LHCN-M2 (cell line): ENCODE data around the gene TMC1. TPM values are rescaled to one million over a fixed set of nuclear protein-coding genes. Genes with fewer than 3 reads are reported as not detected.

Experiments used
- DNase-seq: peaks from one replicate; pipeline ENCODE4 v3.0.0-alpha.2; 2012; ENCODE audit warnings: low read depth
- total RNA-seq: library from RNA; depleted of rRNA; stranded (reverse); fragments of >200 nt; gene quantifications from 2 replicates; pipeline ENCODE4 v1.2.3, GENCODE V29; 2014

Gene TMC1
- total RNA-seq, 1 experiment from 2014 or later: not detected

DNA sequence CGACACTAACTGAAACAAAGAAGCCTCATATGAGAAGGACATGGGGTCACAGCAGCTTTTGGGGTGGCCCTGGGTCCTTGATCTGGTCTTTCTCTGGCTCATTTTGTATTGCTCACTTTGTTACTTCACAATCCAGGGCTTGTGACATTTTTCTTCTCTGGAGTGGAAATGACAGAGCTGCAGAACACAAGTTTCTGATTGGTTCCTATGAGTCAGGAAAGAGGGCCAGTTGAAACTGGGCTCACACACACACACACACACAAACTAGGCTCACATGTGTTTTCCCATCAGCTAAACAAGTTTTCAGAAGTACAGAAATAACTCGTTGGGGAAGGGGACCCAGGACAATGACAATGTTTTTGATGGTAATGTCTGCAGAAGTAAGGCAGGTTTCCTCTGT lies 54.3 kb downstream of the TMC1 start:
- no peak for DNase-seq

DNA sequence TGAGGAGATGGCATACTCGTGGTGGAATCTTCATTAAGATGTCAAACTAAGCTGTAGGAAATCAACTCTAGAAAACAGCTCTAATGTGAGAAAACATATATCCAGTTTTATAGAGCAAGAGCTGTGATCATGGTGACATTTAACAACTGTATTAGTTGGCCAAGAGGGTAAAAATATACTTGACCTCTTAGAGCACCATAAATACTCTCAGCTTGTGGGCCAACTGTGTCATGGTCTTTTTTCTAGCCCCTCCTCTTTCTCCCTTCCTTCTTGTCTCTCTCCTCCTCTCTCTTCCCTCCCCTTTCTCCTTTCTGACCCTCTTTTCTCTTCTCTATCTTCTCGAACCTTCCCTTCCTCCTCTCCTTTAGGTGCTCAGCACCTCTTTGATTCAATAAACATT lies 54.7 kb downstream of the TMC1 start:
- no peak for DNase-seq

DNA sequence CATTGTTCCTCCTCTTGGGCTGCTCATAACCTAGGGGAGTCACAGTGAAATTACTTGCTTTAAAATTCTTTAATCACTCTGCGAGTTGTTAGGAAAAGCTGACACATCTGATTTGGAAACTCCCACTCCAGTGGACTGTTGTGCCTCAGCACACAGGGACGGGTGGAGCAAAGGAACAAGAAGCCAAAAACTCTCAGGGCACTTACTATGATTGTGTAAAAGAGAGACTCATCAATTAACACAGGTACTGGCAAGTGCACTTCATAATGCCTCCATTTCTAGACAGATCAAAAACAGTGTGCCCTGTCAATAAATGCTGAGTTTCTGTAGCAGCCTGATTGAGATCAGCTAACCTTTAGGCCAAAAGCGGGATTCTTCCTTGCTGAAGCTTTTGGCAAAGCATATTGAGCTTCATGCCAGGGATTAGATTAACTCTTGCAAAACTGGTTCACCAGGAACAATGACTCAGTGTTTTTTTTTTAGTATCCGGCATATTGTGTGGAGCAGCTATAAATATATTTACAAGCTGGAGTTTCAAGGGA lies 55.9 kb downstream of the TMC1 start:
- peak; percentile 83 for DNase-seq

DNA sequence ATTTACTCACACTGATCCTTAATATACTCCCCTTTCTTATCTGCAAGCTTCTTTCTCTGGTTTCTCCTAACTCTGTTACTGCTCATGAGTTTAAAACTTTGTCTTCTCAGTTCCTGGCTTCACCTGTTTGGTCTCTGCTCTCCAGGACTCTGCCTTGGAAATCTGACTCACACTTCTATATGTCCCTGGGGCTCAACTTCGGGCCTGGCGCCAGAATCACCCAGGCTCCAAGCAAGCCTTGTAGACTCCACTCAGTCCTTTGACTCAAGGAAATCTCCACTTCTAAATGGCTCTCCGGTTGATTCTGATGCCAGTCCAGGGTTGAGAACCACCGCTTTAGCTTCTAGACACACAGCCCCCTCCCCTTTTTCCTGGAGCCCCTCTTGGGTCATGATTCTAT lies 57.8 kb downstream of the TMC1 start:
- DNase-seq: peak; percentile 70

DNA sequence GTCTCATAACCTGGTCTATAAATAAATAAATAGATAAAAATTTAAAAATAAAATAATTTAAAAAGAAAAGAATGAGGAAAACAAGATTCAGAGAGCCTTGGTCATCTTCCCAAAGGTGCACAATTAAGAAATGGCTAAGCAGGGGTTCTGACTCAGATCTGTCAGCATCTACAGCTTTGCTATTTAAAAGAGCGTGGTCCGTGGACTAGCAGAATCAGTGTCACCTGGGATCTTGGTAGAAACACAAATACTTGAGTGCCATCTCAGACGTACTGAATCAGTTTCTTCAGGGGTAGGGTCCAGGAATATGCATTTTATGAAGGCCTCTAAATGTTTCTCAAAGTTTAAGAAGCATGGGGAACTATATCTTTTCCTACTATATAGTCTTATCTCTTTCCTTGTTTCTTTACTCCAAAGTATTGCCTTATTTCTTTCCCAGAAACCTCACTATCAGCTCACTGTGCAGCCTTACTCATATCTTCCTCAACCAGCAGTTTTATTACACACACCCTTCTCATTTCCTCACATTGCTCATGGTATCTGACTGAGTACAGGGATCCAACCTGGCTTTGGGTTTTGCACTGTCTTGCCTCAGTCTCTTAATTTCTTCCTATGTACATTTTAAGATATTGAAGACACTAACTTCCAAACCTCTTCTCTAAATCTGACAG lies 58.6 kb downstream of the TMC1 start:
- no peak for DNase-seq

DNA sequence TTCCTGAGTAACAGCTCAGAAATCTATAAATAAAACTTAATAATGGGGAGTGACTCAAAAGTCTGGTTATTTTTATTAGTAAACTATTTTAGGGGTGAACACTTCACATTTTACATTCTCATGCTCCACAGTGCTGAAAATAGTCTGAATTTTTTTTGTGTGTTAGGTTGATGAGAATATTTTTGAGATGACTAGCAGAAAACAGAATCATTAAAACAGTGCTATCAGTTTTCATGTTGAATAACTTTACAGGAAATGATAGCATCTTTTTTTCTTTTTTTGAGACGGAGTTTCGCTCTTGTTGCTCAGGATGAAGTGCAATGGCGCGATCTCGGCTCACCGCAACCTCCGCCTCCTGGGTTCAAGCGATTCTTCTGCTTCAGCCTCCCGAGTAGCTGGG lies 60.3 kb downstream of the TMC1 start:
- DNase-seq: peak; percentile 73

DNA sequence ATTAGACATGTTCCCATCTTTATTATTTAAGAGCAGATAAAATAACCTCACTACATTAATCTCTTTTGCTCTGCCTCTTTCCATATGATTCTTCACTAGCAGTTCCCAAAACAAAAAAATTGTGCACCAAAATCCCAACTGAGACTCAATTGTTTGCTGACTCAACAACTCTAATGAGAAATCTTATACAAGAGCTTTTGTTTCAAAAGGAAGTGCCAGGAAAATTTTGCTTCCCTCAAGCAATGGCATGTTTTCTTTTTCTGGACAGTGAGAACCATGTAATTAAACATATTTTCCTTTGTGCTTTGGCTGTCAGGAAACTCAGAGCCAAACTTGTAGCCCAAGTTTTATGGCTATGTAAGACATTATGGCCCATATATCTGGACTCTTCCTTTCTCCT lies 62.0 kb downstream of the TMC1 start:
- no peak for DNase-seq

DNA sequence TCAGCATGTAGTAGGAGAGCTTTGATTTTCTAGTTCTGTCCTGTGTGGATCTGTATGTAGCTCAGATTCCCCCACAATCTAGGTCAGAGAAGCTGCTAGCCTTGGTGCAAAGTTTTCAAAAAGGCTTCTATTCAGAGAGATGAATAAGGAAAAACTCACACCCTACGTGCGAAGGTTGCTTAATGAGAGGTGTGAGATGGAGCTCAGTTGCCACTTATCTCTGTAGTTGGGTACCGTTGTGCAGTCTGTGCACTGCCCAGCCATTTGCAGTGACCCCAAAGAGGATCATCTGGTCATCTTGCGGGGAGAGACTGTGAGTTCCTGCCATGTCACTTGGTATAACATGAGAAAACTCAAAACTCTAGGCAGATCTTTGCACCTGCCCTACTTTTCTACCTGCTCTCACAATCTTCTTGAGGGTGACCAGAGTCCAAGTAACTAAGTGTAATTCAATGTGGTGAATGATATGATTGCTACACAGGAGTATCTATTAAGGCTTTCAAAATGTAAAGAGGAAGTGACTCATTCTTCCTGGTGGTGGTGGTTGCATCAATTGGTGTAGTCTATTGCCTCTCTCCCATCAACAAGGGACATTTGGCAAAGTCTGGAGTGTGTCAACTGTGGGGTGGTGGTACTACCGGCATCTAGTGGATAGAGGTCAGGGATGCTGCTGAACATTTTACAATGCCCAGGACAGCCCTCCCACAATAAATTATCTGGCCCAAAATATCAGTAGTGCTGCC lies 65.2 kb downstream of the TMC1 start:
- peak; percentile 82 for DNase-seq

DNA sequence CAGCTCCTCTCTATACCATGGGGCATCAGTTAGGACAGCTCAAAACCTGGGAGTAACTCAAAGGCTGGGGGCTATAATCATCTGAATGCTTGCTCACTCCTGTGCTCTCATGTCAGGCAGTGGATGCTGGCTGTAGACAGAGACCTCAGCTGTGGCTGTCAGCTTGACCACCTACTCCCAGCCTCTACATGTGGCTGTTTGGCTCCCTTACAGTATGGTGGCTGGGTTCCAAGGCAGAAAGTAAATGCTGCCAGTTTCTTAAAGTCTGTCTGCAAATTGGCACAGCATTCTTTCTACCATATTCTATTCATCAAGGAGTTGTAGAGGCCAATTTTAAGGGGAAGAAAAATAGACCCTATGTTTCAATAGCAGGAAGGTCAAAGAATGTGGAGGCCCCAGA lies 66.9 kb downstream of the TMC1 start:
- DNase-seq: no peak

DNA sequence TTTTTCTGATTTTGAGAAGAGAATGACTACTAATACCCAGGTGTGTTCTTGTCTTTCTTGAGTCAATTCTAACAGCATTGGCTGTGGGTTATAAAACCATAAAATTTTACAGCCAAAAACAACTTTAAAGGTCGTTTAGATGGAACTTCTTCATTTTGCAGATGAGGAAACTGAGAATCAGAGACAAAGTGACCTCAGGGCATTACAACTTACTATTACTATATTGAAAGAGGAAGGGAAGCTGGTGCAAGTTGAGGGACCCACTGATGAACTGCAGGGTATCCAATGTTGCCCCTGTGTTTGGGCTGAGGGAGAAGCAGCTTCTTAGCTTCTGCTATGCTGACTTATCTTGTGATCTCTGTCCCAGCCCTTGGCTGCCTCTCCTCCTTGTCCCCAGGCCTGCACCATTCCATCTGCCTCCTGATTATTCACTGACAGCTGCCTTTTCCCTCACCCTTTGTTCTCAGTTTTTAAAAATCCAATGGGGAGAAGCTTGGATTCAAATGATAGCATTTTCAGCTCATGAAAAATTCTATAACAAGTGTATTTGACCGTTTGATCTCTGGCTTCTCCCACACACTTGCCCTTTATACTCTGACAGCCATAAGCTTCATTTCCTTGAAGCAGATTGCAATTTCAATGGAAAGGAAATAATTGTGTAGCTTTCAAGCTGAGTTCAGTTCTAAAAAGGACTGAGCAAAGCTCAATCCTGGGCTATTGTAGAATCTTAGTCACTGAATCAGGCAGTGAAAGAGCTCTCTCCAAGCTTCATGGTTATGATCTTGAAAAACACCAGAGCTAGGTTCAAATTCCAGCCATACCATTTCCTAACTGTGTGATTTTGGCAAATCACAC lies 68.5 kb downstream of the TMC1 start:
- DNase-seq: no peak

DNA sequence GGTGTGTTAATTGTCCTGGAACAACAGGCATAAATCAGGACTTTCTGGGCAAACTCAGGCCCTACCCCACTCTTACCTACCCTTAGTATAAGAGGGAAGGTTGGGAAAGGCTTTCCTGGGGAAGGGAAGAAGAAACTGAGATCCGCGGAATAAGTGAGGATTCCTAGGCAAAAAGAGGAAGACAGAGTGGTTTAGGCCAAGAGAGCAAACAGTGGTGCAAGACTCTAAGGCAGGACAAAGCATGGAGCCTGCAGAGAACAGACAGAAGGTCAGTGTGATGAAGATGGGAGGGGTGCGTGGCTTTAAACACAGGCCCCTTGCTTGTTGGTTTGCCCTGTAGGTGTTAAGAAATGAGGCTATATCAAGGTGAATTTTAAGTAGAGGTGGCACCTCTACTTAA lies 69.4 kb downstream of the TMC1 start:
- DNase-seq: no peak

DNA sequence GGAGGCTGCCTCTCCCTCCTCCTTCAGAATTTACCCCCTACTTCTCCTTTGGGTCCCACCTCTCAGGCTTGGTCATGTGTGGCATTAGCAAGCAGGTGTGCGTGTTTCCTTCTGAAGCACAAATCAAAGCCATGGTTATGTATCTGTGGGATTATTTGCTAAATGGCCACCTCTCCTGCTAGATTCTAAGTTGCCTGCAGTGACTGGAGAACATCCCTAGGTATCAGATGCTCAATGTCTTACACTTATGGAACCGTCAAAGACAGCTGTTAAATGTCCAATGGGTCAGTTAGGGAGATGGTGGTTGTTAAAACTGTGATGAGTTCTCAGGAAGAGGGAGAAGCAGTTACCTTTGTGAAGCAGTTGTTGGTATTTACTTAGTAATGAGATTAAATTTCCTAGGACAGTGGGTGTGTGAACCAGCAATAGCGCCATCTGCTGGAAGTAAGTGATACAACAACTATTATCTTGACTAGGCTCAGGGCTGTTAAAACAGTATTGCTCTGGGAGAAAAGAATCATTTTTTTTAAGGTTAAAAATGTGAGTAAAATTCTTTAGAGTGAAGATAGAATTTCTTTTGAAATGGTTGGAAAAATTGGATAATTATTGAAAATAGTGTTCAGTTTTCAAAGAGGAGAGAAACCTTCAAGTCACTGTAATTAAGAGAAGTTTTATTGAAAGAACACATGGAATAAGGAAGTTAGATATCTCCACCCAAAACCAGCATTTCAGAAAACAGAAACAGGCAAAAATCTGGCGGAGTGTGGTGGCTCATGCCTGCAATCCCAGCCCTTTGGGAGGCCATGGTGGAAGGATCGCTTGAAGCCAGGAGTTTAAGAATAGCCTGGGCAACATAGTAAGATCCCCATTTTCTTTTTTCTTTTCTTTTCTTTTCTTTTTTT lies 71.3 kb downstream of the TMC1 start:
- peak; percentile 53 for DNase-seq

DNA sequence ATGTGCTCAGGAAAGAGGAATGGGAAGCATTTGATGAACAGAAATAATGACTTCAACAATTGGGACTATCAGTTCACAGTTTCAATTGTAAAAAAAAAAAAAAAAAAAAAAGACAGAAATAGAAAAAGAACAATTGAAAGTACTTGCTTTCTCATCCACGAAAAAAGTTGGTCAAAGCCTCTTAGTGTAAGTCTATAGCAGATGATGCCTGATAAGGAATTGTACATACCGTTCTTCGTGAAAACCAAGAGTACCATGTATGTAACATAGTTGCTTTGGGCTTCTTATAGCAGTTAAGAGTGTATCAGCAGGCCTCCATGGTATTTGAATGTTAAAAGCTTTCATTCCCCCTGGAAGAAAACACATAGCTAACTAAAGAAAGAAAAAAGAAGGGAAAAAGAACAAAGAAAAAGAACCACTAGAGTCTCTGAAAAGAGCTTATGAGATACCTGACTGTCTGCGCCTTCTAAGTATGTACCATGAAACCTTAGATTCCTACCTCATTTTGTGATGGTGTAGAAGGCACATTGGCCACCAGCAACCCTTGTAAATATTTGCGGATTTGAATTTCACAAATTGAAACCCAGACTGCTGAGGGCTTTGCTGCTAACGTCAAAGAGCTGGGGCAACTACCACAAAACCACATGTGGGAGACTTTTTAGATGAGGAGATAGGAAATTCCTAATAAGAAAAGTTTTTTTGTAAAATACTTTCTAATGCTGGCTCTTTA lies 75.2 kb downstream of the TMC1 start:
- DNase-seq: no peak

DNA sequence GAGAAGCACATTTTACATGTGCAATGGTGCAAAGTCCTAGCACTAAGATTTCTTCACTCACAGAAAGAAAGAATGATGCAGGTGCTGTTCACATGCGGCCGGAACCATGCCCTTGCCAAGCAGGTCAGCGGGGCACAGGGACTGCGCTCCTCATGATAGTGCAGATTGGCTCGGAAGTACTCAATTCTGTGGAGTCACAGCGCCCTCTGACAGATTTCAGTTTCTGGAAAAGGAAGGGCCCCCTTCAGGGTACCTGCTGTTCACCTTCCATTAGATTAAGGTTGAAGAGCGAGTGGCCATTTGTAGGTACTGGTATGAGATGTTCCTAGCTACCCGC lies 75.7 kb downstream of the TMC1 start:
- DNase-seq: no peak

DNA sequence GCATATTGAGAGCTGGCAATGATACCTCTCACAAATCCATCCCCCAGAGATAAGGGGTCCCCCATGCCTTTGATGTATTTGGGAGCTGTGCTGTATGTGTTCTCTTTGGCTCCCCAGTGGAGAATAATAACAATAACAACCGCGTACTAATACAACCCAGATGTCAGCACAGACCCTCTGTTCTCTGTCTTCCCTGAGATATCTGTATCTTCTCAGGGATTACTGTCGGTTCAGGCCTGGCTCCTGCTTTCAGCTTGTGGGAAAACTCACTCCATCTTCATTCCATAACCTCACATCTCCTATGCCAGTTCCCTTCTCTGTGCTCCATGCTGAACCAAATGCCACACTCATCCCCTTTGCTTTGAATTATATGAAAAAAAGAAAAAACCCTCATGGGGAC lies 76.2 kb downstream of the TMC1 start:
- no peak for DNase-seq

DNA sequence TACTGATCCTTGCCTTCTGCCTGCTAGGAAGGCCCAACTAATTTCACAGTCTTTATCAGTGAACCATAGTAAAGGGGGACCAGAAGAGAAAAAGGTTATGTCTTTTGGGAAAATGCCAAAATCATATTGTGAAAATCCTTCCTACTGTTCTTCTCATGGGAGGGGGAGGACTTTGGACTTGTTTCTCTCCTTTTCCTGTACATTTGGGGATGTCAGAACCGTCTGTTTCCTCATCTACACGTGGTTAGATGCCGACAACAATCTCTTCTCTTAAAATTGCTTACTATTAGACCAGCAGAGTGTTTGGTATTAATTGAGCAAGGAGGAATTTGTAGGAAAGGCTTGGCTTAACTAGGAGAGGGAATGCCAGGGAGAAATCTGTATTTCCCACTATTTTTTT lies 77.2 kb downstream of the TMC1 start:
- DNase-seq: no peak

DNA sequence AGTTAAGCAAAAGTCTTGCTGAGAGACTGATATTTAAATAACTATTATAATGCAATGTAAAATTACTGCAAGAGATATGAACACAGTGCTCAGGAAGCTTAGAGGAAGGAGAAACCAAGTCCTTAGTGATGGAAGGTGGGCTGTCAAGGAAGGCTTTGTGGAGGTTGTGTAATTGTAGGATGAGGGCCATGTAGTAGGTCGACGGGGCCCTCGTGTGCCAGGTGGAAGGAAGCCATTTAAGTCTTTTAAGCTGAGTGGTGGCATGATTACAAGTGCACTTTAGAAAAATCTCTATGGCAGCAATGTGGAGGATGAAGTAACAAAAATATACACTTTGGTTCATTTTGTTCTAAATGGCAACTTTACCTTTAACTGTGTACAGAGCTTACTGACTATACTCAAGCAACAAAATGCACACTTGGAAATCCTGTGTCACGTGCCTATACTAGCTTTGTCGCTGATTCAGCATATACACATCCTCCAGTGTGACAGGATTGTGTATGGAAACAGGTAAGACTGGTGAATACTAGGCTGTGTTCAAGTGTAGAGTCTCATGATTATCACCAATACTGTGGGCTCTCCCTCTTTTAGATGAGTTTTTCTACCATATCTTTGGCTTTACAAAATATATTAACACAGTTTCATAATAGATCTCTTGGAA lies 78.6 kb downstream of the TMC1 start:
- no peak for DNase-seq

DNA sequence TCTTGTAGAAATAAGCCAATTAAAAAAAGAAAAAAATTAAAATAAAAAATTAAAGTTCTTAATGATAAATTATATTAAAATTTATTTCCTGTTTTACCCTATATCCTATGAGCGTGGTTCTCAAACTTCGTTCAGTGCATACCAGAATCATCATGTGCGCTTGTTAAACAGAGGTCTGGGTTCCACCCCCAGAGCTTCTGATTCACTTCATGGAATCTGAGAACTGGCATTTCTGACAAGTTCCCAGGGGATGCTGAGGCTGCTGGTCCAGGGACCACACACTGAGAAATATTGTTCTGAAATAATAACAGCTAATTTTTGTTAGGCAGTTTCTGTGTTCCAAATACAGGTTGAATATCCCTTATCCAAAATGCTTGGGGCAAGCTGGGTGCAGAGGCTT lies 79.3 kb downstream of the TMC1 start:
- peak; percentile 71 for DNase-seq

DNA sequence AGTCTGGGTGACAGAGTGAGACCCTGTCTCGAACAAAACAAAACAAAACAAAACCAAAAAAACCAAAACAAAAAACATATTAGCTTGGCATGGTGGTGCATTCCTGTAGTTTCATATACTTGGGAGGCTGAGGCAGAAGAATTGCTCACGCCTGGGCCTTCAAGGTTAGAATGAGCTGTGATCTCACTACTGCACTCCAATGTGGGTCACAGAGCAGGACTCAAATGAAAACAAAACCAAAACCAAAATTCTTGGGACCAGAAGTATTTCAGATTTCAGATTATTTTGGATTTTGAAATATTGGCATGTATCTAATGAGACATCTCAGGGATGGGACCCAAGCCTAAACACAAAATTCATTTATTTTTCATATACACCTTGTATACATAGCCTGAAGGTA lies 80.2 kb downstream of the TMC1 start:
- DNase-seq: no peak

DNA sequence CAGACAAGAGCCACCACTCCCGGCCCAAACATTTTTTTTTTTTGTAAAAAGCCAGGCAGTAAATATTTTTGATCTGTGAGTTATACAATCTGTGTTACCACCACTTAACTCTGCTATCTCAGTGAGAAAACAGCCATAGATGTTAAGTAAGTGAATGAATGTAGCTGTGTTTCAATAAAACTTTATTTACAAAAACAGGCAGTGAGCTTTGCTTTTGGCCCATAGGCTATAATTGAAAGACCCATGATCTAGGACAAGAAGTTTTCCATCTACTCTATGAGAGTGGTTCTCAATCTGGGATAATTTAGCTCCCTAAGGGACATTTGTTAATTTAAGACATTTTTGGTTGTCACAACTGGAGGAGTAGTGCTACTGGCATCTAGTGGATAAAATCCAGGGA lies 91.0 kb downstream of the TMC1 start:
- DNase-seq: no peak
